ENCODE measurements around the gene CD44. TPM values are rescaled to one million over a fixed set of nuclear protein-coding genes. Genes with fewer than 3 reads are reported as not detected.

The CD44 gene
- total RNA-seq, 2 experiments from 2014 or later, result 518 to 534 TPM

- ChIA-PET POLR2A (no interaction called here), CTCF (no interaction called here)
- Mint-ChIP-seq H3K27me3 (peaks cover 18% of the 10 kb centered on the region), H3K27ac (no peak overlapping the region), H3K9me3 (peaks cover 5% of the 10 kb centered on the region), H3K4me3 (no peak overlapping the region), H3K36me3 (ENCODE audit: low read depth) (peaks cover 2% of the 10 kb centered on the region), H3K4me1 (peaks cover 26% of the 10 kb centered on the region)
- no peak for DNase-seq
Measured at GRCh38 chr11:35259529-35259928, 120.6 kb downstream of the CD44 start.

GRCh38 chr11:35260342-35260985, 121.5 kb downstream of the CD44 start:
- no peak for DNase-seq
- peaks cover 26% of the 10 kb centered on the region for H3K4me1 Mint-ChIP-seq
- H3K27me3 Mint-ChIP-seq, result peaks cover 18% of the 10 kb centered on the region
- peaks cover 2% of the 10 kb centered on the region for H3K9me3 Mint-ChIP-seq
- POLR2A ChIA-PET, result no interaction called here
- H3K27ac Mint-ChIP-seq, result no peak overlapping the region
- CTCF ChIA-PET, result interaction anchor here (0.6 to 0.8 kb wide), 2 partner anchors 101 to 216 kb away, joined by 3 read pairs; no protein-coding TSS in a partner anchor
- H3K4me3 Mint-ChIP-seq, result no peak overlapping the region
- H3K36me3 Mint-ChIP-seq (ENCODE audit: low read depth), result peaks cover 2% of the 10 kb centered on the region

GRCh38 chr11:35261197-35261596, 122.2 kb downstream of the CD44 start:
- Mint-ChIP-seq H3K4me3 (no peak overlapping the region), H3K27me3 (peaks cover 18% of the 10 kb centered on the region), H3K36me3 (ENCODE audit: low read depth) (peaks cover 2% of the 10 kb centered on the region), H3K4me1 (peaks cover 21% of the 10 kb centered on the region), H3K9me3 (peaks cover 2% of the 10 kb centered on the region), H3K27ac (no peak overlapping the region)
- no peak for DNase-seq
- ChIA-PET CTCF (interaction anchor here (0.6 to 1.0 kb wide), 3 partner anchors 12 to 217 kb away, joined by 3 read pairs; no protein-coding TSS in a partner anchor), POLR2A (no interaction called here)

GRCh38 chr11:35262056-35262455, 123.1 kb downstream of the CD44 start:
- Mint-ChIP-seq H3K36me3 (ENCODE audit: low read depth) (no peaks in the 10 kb centered on the region), H3K9me3 (peaks cover 2% of the 10 kb centered on the region), H3K27me3 (peaks cover 21% of the 10 kb centered on the region), H3K4me1 (peaks cover 13% of the 10 kb centered on the region), H3K4me3 (no peak overlapping the region), H3K27ac (no peak overlapping the region)
- DNase-seq, result no peak
- POLR2A ChIA-PET, result no interaction called here
- CTCF ChIA-PET, result interaction anchor here (1.0 to 1.6 kb wide), 3 partner anchors 11 to 23 kb away, joined by 3 to 8 read pairs (median 3); no protein-coding TSS in a partner anchor

GRCh38 chr11:35262735-35263134, 123.8 kb downstream of the CD44 start:
- CTCF ChIA-PET, result interaction anchor here (1.0 to 1.6 kb wide), 2 partner anchors 11 to 24 kb away, joined by 3 to 8 read pairs; no protein-coding TSS in a partner anchor

GRCh38 chr11:35265755-35266454, 126.9 kb downstream of the CD44 start:
- H3K27ac Mint-ChIP-seq, result no peak overlapping the region
- ChIA-PET CTCF (interaction anchor here (0.5 kb wide), 1 partner anchor 599 kb away, joined by 4 read pairs; no protein-coding TSS in a partner anchor), POLR2A (no interaction called here)

More at GRCh38 chr11:35262735-35263134, 123.8 kb downstream of the CD44 start:
- POLR2A ChIA-PET, result no interaction called here
- no peak overlapping the region for H3K27ac Mint-ChIP-seq
- H3K4me3 Mint-ChIP-seq, result no peak overlapping the region
- H3K9me3 Mint-ChIP-seq, result peaks cover 2% of the 10 kb centered on the region
- peaks cover 7% of the 10 kb centered on the region for H3K4me1 Mint-ChIP-seq
- no peaks in the 10 kb centered on the region for H3K36me3 Mint-ChIP-seq (ENCODE audit: low read depth)
- DNase-seq, result no peak
- peaks cover 21% of the 10 kb centered on the region for H3K27me3 Mint-ChIP-seq

GRCh38 chr11:35267504-35267903, 128.5 kb downstream of the CD44 start:
- H3K27me3 Mint-ChIP-seq, result peaks cover 3% of the 10 kb centered on the region
- DNase-seq, result no peak
- H3K4me1 Mint-ChIP-seq, result peaks cover 13% of the 10 kb centered on the region
- no peak overlapping the region for H3K4me3 Mint-ChIP-seq
- no peak overlapping the region for H3K27ac Mint-ChIP-seq
- H3K9me3 Mint-ChIP-seq, result peaks cover 8% of the 10 kb centered on the region
- CTCF ChIA-PET, result interaction anchor here (0.6 to 0.7 kb wide), 2 partner anchors 11 to 1408 kb away, joined by 3 to 5 read pairs; no protein-coding TSS in a partner anchor
- peaks cover 11% of the 10 kb centered on the region for H3K36me3 Mint-ChIP-seq (ENCODE audit: low read depth)
- POLR2A ChIA-PET, result no interaction called here

More at GRCh38 chr11:35265755-35266454, 126.9 kb downstream of the CD44 start:
- DNase-seq, result no peak
- Mint-ChIP-seq H3K36me3 (ENCODE audit: low read depth) (peaks cover 4% of the 10 kb centered on the region), H3K27me3 (peaks cover 8% of the 10 kb centered on the region), H3K9me3 (no peaks in the 10 kb centered on the region), H3K4me3 (no peak overlapping the region), H3K4me1 (no peaks in the 10 kb centered on the region)

- H3K27ac Mint-ChIP-seq, result no peak overlapping the region
- H3K27me3 Mint-ChIP-seq, result peaks cover 5% of the 10 kb centered on the region
- H3K4me3 Mint-ChIP-seq, result no peak overlapping the region
- CTCF ChIA-PET, result no interaction called here
- H3K9me3 Mint-ChIP-seq, result peaks cover 8% of the 10 kb centered on the region
- DNase-seq, result no peak
- H3K4me1 Mint-ChIP-seq, result peaks cover 30% of the 10 kb centered on the region
- POLR2A ChIA-PET, result no interaction called here
- peaks cover 11% of the 10 kb centered on the region for H3K36me3 Mint-ChIP-seq (ENCODE audit: low read depth)
Measured at GRCh38 chr11:35270342-35270741, 131.4 kb downstream of the CD44 start.

GRCh38 chr11:35271031-35271430, 132.1 kb downstream of the CD44 start:
- Mint-ChIP-seq H3K4me3 (no peak overlapping the region), H3K36me3 (ENCODE audit: low read depth) (peaks cover 11% of the 10 kb centered on the region), H3K9me3 (peaks cover 8% of the 10 kb centered on the region), H3K27ac (no peak overlapping the region), H3K4me1 (peaks cover 34% of the 10 kb centered on the region), H3K27me3 (peaks cover 5% of the 10 kb centered on the region)
- no peak for DNase-seq
- POLR2A ChIA-PET, result no interaction called here
- CTCF ChIA-PET, result no interaction called here

- peak; percentile 53 for DNase-seq
- ChIA-PET CTCF (interaction anchor here (1.0 to 2.0 kb wide), 3 partner anchors 8 to 10 kb away, joined by 3 to 8 read pairs (median 6); no protein-coding TSS in a partner anchor), POLR2A (no interaction called here)
- Mint-ChIP-seq H3K27me3 (peaks cover 2% of the 10 kb centered on the region), H3K36me3 (ENCODE audit: low read depth) (peaks cover 11% of the 10 kb centered on the region), H3K9me3 (peaks cover 10% of the 10 kb centered on the region), H3K4me3 (peak overlapping the region; percentile 14), H3K27ac (peak overlapping the region; percentile 91), H3K4me1 (peaks cover 38% of the 10 kb centered on the region)
Measured at GRCh38 chr11:35272391-35272902, 133.5 kb downstream of the CD44 start.

GRCh38 chr11:35274909-35275785, 136.2 kb downstream of the CD44 start:
- no peak for DNase-seq
- Mint-ChIP-seq H3K4me1 (peaks cover 38% of the 10 kb centered on the region), H3K27me3 (peaks cover 2% of the 10 kb centered on the region), H3K36me3 (ENCODE audit: low read depth) (peaks cover 11% of the 10 kb centered on the region), H3K4me3 (no peak overlapping the region), H3K9me3 (peaks cover 13% of the 10 kb centered on the region), H3K27ac (no peak overlapping the region)
- ChIA-PET POLR2A (no interaction called here), CTCF (interaction anchor here (0.6 to 1.2 kb wide), 3 partner anchors 18 to 368 kb away, joined by 3 to 4 read pairs (median 4); no protein-coding TSS in a partner anchor)

GRCh38 chr11:35275786-35276170, 136.8 kb downstream of the CD44 start:
- Mint-ChIP-seq H3K27ac (no peak overlapping the region), H3K4me1 (peaks cover 38% of the 10 kb centered on the region)

More at GRCh38 chr11:35275786-35276170, 136.8 kb downstream of the CD44 start:
- peaks cover 2% of the 10 kb centered on the region for H3K27me3 Mint-ChIP-seq
- H3K36me3 Mint-ChIP-seq (ENCODE audit: low read depth), result peaks cover 8% of the 10 kb centered on the region
- no peak overlapping the region for H3K4me3 Mint-ChIP-seq
- CTCF ChIA-PET, result interaction anchor here (0.6 to 1.2 kb wide), 4 partner anchors 19 to 367 kb away, joined by 3 to 4 read pairs (median 4); no protein-coding TSS in a partner anchor
- POLR2A ChIA-PET, result no interaction called here
- DNase-seq, result no peak
- peaks cover 13% of the 10 kb centered on the region for H3K9me3 Mint-ChIP-seq

All from activated CD4-positive, alpha-beta T cell treated with anti-CD3 and anti-CD28 coated beads, Interleukin-2, amount 10 ng/mL, durations not matched to agents 7 days and 5 days (primary cell).